Small intestine (tissue), 7 donors: Measurements from ENCODE around the gene RNASE13. TPM values are rescaled to one million over a fixed set of nuclear protein-coding genes. Genes with fewer than 3 reads are reported as not detected.

ENCODE experiments used
- DNase-seq, 2 donors: peaks; one replicate each; pipeline versions ENCODE4 v3.0.0 to v3.0.0-alpha.2; 2013
- FAIRE-seq: peaks from 2 replicates; lab custom pipeline; 2012; peaks lifted over from hg19 to GRCh38; lab: Jason Lieb, UNC
- H3K27ac ChIP-seq, 3 donors: one replicate each; pipeline ENCODE4 v1.5.1; 2013; ENCODE audit warnings: low read length in 2 of 3, mild to moderate bottlenecking in 2 of 3, control low read depth in 1 of 3, inconsistent platforms in 1 of 3, low read depth in 1 of 3, moderate library complexity in 1 of 3
- H3K27me3 ChIP-seq, 3 donors: one replicate each; pipeline ENCODE4 v1.6.1; 2013; ENCODE audit warnings: low read length in 3 of 3, inconsistent platforms in 1 of 3; ENCODE audit not compliant: control insufficient read depth in 3 of 3, insufficient read depth in 3 of 3
- H3K36me3 ChIP-seq, 3 donors: one replicate each; pipeline ENCODE4 v1.6.1; 2013; ENCODE audit warnings: low read length in 3 of 3, inconsistent platforms in 1 of 3, low read depth in 1 of 3, mild to moderate bottlenecking in 1 of 3, moderate library complexity in 1 of 3; ENCODE audit not compliant: control insufficient read depth in 3 of 3, insufficient read depth in 2 of 3
- H3K4me1 ChIP-seq, 3 donors: one replicate each; pipeline ENCODE4 v1.6.1; 2013; ENCODE audit warnings: low read length in 2 of 3, inconsistent platforms in 1 of 3, low read depth in 1 of 3, mild to moderate bottlenecking in 1 of 3, moderate library complexity in 1 of 3; ENCODE audit not compliant: control insufficient read depth in 3 of 3, insufficient read depth in 2 of 3
- H3K4me3 ChIP-seq, 3 donors: one replicate each; pipeline ENCODE4 v1.5.1; 2013; ENCODE audit warnings: low read length in 3 of 3, control low read depth in 1 of 3, inconsistent platforms in 1 of 3, low read depth in 1 of 3, mild to moderate bottlenecking in 1 of 3, moderate library complexity in 1 of 3
- H3K9me3 ChIP-seq, 2 donors: one replicate each; pipeline ENCODE4 v1.6.1; 2013; ENCODE audit warnings: low read depth in 1 of 2, low read length in 1 of 2; ENCODE audit not compliant: control insufficient read depth in 2 of 2, insufficient read depth in 1 of 2
- WGBS, 3 donors: extraction: QIAGEN DNeasy Blood & Tissue Kit; methylation state at CpG; one replicate each; pipeline ENCODE4 v1.1.7; 2013; 5-methylcytosine and 5-hydroxymethylcytosine counted together
- polyA plus RNA-seq, 4 donors: library from polyadenylated mRNA; stranded (reverse) in 3 of 4; unstranded in 1 of 4; fragments of 200-250 nt in 3 of 4; fragments of 120-200 nt in 1 of 4; gene quantifications; one replicate each; pipeline versions ENCODE4 v1.2.1 to v1.2.3, GENCODE V29; 2013
- donor health status: healthy with polysubstance abuse.
- donor health status: control.
- donor health status: control.
- donor health status: Bipolar disorder and iron deficiency.
- donor health status: healthy.

Gene RNASE13
- polyA plus RNA-seq, 4 donors, result 0.04 TPM; not detected in 3

DNA sequence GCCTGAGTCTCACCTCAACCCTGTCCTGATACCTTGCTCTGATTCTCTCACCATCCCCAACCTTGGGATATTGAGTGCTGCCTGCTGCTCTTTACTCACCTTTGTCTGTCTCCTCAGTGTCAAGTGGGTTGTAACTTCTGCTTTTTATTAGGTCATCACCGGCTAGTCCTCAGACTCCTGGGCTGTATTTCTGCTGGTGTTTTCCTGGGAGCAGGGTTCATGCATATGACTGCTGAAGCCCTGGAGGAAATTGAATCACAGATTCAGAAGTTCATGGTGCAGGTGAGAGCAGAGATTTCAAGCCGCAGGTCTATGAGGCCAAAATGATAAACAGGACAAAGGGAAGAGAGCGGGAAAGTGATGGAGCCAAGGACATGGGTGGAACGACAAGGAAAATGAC is 35.0 kb downstream of the RNASE13 start:
- 47 to 69% (median 59%) methylated on average over 4 of the region's 4 CpGs for WGBS, 3 donors

DNA sequence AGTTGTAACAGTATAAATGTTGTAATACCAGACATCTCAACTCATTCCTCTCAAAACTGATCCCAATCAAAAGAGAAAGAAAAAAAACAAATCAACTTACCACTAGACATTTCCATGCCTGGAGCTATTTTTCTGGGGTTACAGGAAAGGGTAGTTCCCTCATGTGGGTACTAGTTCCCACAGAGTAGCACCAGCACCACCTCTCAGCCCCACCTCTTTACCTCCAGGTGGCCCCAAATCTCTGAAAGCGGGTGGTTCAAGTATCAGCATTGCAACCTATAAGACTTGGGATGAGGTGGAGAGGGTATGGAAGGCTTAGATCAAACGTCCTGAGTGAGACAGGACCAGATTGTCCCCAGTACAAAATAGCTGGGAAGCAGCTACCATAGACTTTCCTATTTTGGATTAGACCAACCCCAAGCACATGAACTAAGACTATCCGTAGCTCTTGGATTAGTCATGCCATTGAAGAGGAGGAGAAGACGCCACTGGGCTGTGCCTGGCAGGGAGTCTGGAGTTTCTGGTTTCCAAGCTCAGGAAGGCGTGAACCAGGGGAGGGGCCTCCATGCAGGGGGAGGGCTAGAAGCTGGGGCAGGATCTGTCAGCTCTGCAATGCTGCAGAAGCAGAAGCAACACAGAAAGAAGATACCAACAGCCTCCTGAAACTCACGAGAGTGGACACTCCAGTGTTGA is 35.8 kb downstream of the RNASE13 start, which contains the start of gene SLC39A2:
Gene SLC39A2 (plus strand): TSS at position 620 of the 693 bp plus-strand sequence. CDS start 154 bp downstream, outside the sequence.
- no peaks in the 10 kb centered on the region for H3K27me3 ChIP-seq
- no peaks in the 10 kb centered on the region for H3K9me3 ChIP-seq
- peak within 1 kb of the TSS in 1 of 3 donors; percentile 29 for H3K27ac ChIP-seq
- 38 to 44% (median 40%) methylated on average over 6 of the region's 6 CpGs for WGBS, 3 donors
- no peak within 1 kb of the TSS for H3K4me3 ChIP-seq
- peaks cover 5 to 25% (median 22%) of the 10 kb centered on the region in 3 donors for H3K36me3 ChIP-seq
- H3K4me1 ChIP-seq, result peaks cover 0 to 55% (median 0%) of the 10 kb centered on the region in 3 donors
- FAIRE-seq (no peak), DNase-seq (peak in 1 of 2 donors; percentile 46)

More for the DNA sequence above, 35.0 kb downstream of the RNASE13 start:
- Histone ChIP-seq H3K27me3 (no peaks in the 10 kb centered on the region), H3K4me1 (peaks cover 0 to 55% (median 0%) of the 10 kb centered on the region in 3 donors), H3K27ac (peak overlapping the region in 1 of 3 donors; percentile 29), H3K9me3 (no peaks in the 10 kb centered on the region), H3K36me3 (peaks cover 2 to 21% (median 16%) of the 10 kb centered on the region in 3 donors), H3K4me3 (no peak overlapping the region)
- FAIRE-seq, result no peak
- peak in 1 of 2 donors; percentile 68 for DNase-seq

GRCh38 chr14:20998139-20998538 is 36.5 kb downstream of the RNASE13 start:
- H3K9me3 ChIP-seq, result no peaks in the 10 kb centered on the region
- FAIRE-seq, result no peak
- peaks cover 0 to 55% (median 0%) of the 10 kb centered on the region in 3 donors for H3K4me1 ChIP-seq
- H3K27me3 ChIP-seq, result no peaks in the 10 kb centered on the region
- 53 to 63% (median 55%) methylated on average over 3 of the region's 3 CpGs for WGBS, 3 donors
- peak overlapping the region in 1 of 3 donors; percentile 7 for H3K27ac ChIP-seq
- peak in 1 of 2 donors; percentile 66 for DNase-seq
- H3K4me3 ChIP-seq, result no peak overlapping the region
- peaks cover 6 to 28% (median 23%) of the 10 kb centered on the region in 3 donors for H3K36me3 ChIP-seq

DNA sequence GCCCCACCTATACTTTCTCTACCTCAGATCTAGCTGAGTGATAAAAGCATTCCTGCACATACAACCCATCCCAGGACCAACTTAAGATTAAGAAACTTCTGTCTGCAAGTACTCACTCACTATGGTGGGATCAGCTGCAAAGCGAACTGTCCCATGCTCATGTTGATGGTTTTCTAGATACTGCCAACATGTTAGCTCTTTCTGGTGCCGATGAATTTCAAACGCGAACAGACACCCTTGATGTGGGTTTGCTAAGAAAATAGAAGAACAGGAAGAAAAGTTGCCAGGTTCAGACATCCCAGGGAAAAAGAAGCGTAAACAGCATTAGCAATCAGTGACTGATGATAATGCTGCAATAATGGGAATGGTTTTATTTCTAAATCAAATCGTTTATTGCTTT is 37.0 kb downstream of the RNASE13 start:
- DNase-seq, result no peak
- no peak overlapping the region for H3K4me3 ChIP-seq
- H3K9me3 ChIP-seq, result no peaks in the 10 kb centered on the region
- WGBS, 3 donors, result 63 to 70% (median 68%) methylated on average over 6 of the region's 6 CpGs
- peaks cover 8 to 33% (median 25%) of the 10 kb centered on the region in 3 donors for H3K36me3 ChIP-seq
- no peak for FAIRE-seq
- no peaks in the 10 kb centered on the region for H3K27me3 ChIP-seq
- H3K27ac ChIP-seq, result peak overlapping the region in 1 of 3 donors; percentile 41
- H3K4me1 ChIP-seq, result peaks cover 0 to 53% (median 0%) of the 10 kb centered on the region in 3 donors

GRCh38 chr14:20997115-20997514 is 37.5 kb downstream of the RNASE13 start:
- WGBS, 3 donors, result 35 to 61% (median 38%) methylated on average over 4 of the region's 4 CpGs
- Histone ChIP-seq H3K9me3 (no peaks in the 10 kb centered on the region), H3K27me3 (no peaks in the 10 kb centered on the region), H3K4me3 (no peak overlapping the region), H3K4me1 (peaks cover 0 to 49% (median 0%) of the 10 kb centered on the region in 3 donors), H3K27ac (peak overlapping the region in 1 of 3 donors; percentile 41), H3K36me3 (peaks cover 8 to 36% (median 26%) of the 10 kb centered on the region in 3 donors)
- peak in 1 of 2 donors; percentile 53 for DNase-seq
- FAIRE-seq, result no peak

GRCh38 chr14:20996521-20996920 is 38.1 kb downstream of the RNASE13 start:
- no peak for FAIRE-seq
- peak overlapping the region in 1 of 3 donors; percentile 41 for H3K27ac ChIP-seq
- 87 to 91% (median 87%) methylated on average over 14 of the region's 14 CpGs for WGBS, 3 donors
- no peak for DNase-seq
- H3K9me3 ChIP-seq, result no peaks in the 10 kb centered on the region
- peaks cover 8 to 41% (median 29%) of the 10 kb centered on the region in 3 donors for H3K36me3 ChIP-seq
- H3K27me3 ChIP-seq, result no peaks in the 10 kb centered on the region
- peaks cover 0 to 47% (median 0%) of the 10 kb centered on the region in 3 donors for H3K4me1 ChIP-seq
- H3K4me3 ChIP-seq, result no peak overlapping the region

DNA sequence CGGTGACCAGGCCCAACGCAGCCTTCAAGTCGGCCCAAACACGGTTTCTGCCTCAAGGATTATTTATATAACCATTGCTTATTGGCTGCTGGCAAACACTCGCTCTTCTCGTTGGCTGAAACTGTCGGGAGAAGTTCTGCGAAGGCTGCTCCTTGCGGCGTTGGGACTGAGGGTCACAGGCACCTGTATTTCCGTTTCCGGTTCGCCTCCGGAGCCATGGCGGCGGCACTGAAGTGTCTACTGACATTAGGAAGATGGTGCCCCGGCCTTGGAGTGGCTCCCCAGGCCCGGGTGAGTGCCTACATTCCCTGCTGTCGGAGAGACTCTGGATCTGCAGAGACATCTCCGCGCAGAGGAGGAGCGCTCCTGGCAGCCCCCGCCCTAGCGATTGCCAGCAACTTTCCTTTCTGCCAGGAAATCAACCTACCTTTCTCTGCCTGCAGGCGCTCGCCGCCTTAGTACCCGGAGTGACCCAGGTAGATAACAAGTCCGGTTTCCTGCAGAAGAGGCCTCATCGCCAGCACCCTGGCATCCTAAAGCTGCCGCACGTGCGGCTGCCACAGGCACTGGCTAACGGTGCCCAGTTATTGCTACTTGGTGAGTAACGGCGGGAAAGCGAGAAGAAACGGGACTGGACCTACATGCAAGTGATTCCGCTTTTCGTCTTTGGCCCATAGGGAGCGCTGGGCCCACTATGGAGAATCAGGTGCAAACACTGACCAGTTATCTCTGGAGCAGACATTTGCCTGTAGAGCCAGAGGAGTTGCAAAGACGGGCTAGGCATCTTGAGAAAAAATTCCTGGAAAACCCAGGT is 44.6 kb downstream of the RNASE13 start, which contains the start of gene METTL17:
Gene METTL17 (plus strand): TSS at position 194 of the 814 bp plus-strand sequence. CDS start 23 bp downstream, at position 217.
- no peak for FAIRE-seq
- Histone ChIP-seq H3K27me3 (no peaks in the 10 kb centered on the region), H3K4me3 (peak within 1 kb of the TSS; percentile 69 to 84 (median 80)), H3K36me3 (peaks cover 5 to 23% (median 15%) of the 10 kb centered on the region in 3 donors), H3K4me1 (peaks cover 8 to 13% (median 10%) of the 10 kb centered on the region in 3 donors), H3K27ac (peak within 1 kb of the TSS; percentile 83 to 95 (median 85)), H3K9me3 (no peaks in the 10 kb centered on the region)
- 0 to 1% (median 0%) methylated on average over 42 of the region's 42 CpGs for WGBS, 3 donors
- peak; percentile 96 for DNase-seq

- FAIRE-seq (no peak), DNase-seq (no peak)
- WGBS, 3 donors, result 0 to 1% (median 0%) methylated on average over 9 to 11 of the region's 11 CpGs
- H3K4me1 ChIP-seq, result peaks cover 8 to 12% (median 10%) of the 10 kb centered on the region in 3 donors
- peaks cover 5 to 19% (median 11%) of the 10 kb centered on the region in 3 donors for H3K36me3 ChIP-seq
- no peaks in the 10 kb centered on the region for H3K9me3 ChIP-seq
- no peaks in the 10 kb centered on the region for H3K27me3 ChIP-seq
- H3K4me3 ChIP-seq, result peak overlapping the region in 2 of 3 donors; percentile 80 to 84
- peak overlapping the region; percentile 83 to 95 (median 85) for H3K27ac ChIP-seq
Measured at GRCh38 chr14:20989471-20989786, 45.2 kb downstream of the RNASE13 start.
